HEK293 (cell line): ENCODE results near the gene ZFPM1.

ENCODE experiments used
- CTCF ChIA-PET: fragments of 350-600 bp; formaldehyde crosslinking; extraction: SDS; loops from one replicate; lab custom pipeline; 2021; ENCODE audit warnings: antibody characterized with exemption; lab: Yijun Ruan, JAX
- POLR2A ChIA-PET: fragments of 300-600 bp; formaldehyde crosslinking; extraction: SDS; loops from one replicate; lab custom pipeline; 2020; ENCODE audit warnings: antibody characterized with exemption, inconsistent platforms; lab: Yijun Ruan, JAX
- H3K27ac ChIP-seq: fragments of 200-500 bp; sonication (Bioruptor generic); 2 replicates; pipeline ENCODE4 v1.5.1; 2014; ENCODE audit warnings: low read depth, low read length, control low read depth, inconsistent platforms; ENCODE audit errors: extremely low read depth
- H3K36me3 ChIP-seq, 2 experiments: fragments of 200-500 bp in 1 of 2; sonication (Bioruptor generic) in 1 of 2; 1 replicate in 1 of 2; 2 replicates in 1 of 2; pipeline ENCODE4 v1.5.1; 2014 to 2017; ENCODE audit warnings: inconsistent platforms in 2 of 2, low read length in 2 of 2; ENCODE audit not compliant: control insufficient read depth in 2 of 2, insufficient read depth in 1 of 2
- H3K4me1 ChIP-seq: fragments of 200-500 bp; sonication (Bioruptor generic); 2 replicates; pipeline ENCODE4 v1.5.1; 2014; ENCODE audit warnings: mild to moderate bottlenecking, low read length, inconsistent platforms; ENCODE audit not compliant: control insufficient read depth, insufficient read depth
- H3K4me3 ChIP-seq: 2 replicates; pipeline ENCODE4 v1.5.1; 2011; ENCODE audit warnings: low read depth, mild to moderate bottlenecking, control low read depth, low read length, moderate library complexity
- H3K9me3 ChIP-seq: fragments of 200-500 bp; sonication (Bioruptor generic); 2 replicates; pipeline ENCODE4 v1.5.1; 2014; ENCODE audit warnings: low read depth, low read length, inconsistent platforms; ENCODE audit not compliant: control insufficient read depth, insufficient read depth
- BCL11B ChIP-seq: fragments of 450-650 bp; formaldehyde crosslinking; IDR thresholded peaks from 2 replicates; pipeline ENCODE4 v1.5.1; 2016; ENCODE audit warnings: low read depth, missing biosample characterization, missing genetic modification characterization
- FEZF1 ChIP-seq: fragments of 450-650 bp; formaldehyde crosslinking; IDR thresholded peaks from 2 replicates; pipeline ENCODE4 v1.5.1; 2016; ENCODE audit warnings: missing biosample characterization, missing genetic modification characterization
- HOXA7 ChIP-seq: sonication (generic); formaldehyde crosslinking; IDR thresholded peaks from 2 replicates; pipeline ENCODE4 v1.8.1; 2022; ENCODE audit warnings: missing genetic modification reagents, borderline replicate concordance
- KLF1 ChIP-seq: fragments of 450-650 bp; formaldehyde crosslinking; IDR thresholded peaks from 2 replicates; pipeline ENCODE4 v1.5.1; 2016; ENCODE audit warnings: missing biosample characterization, missing genetic modification characterization
- KLF8 ChIP-seq: fragments of 450-650 bp; formaldehyde crosslinking; IDR thresholded peaks from 2 replicates; pipeline ENCODE4 v1.5.1; 2016; ENCODE audit warnings: missing biosample characterization, missing genetic modification characterization
- TCF7L2 ChIP-seq: IDR thresholded peaks from 2 replicates; pipeline ENCODE4 v1.6.1; 2011; ENCODE audit warnings: low read depth, mild to moderate bottlenecking, inconsistent platforms, low read length, moderate library complexity, borderline replicate concordance
- ZIC2 ChIP-seq: fragments of 450-650 bp; formaldehyde crosslinking; IDR thresholded peaks from 2 replicates; pipeline ENCODE4 v1.5.1; 2016; ENCODE audit warnings: missing biosample characterization, missing genetic modification characterization
- ZNF155 ChIP-seq: fragments of 450-650 bp; formaldehyde crosslinking; IDR thresholded peaks from 2 replicates; pipeline ENCODE4 v1.5.1; 2016; ENCODE audit warnings: missing biosample characterization, missing genetic modification characterization
- ZNF16 ChIP-seq: fragments of 450-650 bp; formaldehyde crosslinking; IDR thresholded peaks from 2 replicates; pipeline ENCODE4 v1.5.1; 2016; ENCODE audit warnings: low read depth, missing biosample characterization, missing genetic modification characterization
- ZNF2 ChIP-seq: fragments of 450-650 bp; formaldehyde crosslinking; IDR thresholded peaks from 2 replicates; pipeline ENCODE4 v1.5.1; 2016; ENCODE audit warnings: missing biosample characterization, missing genetic modification characterization
- ZNF544 ChIP-seq: fragments of 450-650 bp; formaldehyde crosslinking; IDR thresholded peaks from 2 replicates; pipeline ENCODE4 v1.5.0; 2017; ENCODE audit warnings: missing biosample characterization, missing genetic modification characterization
- ZNF558 ChIP-seq: fragments of 450-650 bp; formaldehyde crosslinking; IDR thresholded peaks from 2 replicates; pipeline ENCODE4 v1.5.1; 2016; ENCODE audit warnings: missing biosample characterization, missing genetic modification characterization
- ZNF658 ChIP-seq: fragments of 450-650 bp; formaldehyde crosslinking; IDR thresholded peaks from 2 replicates; pipeline ENCODE4; 2016; ENCODE audit warnings: missing biosample characterization, missing genetic modification characterization
- ZNF843 ChIP-seq: fragments of 450-650 bp; formaldehyde crosslinking; IDR thresholded peaks from 2 replicates; pipeline ENCODE4 v1.5.1; 2016; ENCODE audit warnings: missing biosample characterization, missing genetic modification characterization
- TF ChIP-seq, protein P1 (sequence below): fragments of 450-650 bp; formaldehyde crosslinking; IDR thresholded peaks from 2 replicates; pipeline ENCODE4; 2016; ENCODE audit warnings: missing biosample characterization, missing genetic modification characterization
- TF ChIP-seq, protein P2 (sequence below): fragments of 450-650 bp; formaldehyde crosslinking; IDR thresholded peaks from 2 replicates; pipeline ENCODE4 v1.5.1; 2016; ENCODE audit warnings: missing biosample characterization, missing genetic modification characterization
- TF ChIP-seq, protein P3 (sequence below): fragments of 450-650 bp; formaldehyde crosslinking; IDR thresholded peaks from 2 replicates; pipeline ENCODE4 v1.5.1; 2016; ENCODE audit warnings: missing biosample characterization, missing genetic modification characterization
- TF ChIP-seq, protein P4 (sequence below): fragments of 450-650 bp; IDR thresholded peaks from 2 replicates; pipeline ENCODE4 v1.5.1; 2018; ENCODE audit warnings: missing biosample characterization, missing genetic modification characterization

The ZFPM1 gene

DNA sequence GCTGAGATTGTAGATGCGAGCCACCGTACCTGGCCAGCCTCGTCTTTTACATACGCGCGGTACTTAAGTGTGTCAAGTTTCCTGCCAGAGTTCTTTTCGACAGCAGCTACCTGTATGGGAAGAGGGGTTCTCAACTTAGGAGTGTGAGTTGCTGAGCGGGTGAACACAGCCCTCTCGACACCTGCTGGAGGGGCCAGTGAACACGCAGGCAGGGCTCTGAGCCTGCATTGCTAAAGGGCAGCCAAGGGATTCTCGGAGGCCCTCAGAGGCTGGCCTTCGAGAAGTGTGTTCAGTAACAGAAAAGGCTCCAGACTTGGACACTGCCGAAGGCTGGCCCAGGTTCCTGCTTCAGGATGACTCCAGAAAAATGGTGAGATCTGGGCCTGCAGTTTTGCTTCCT is 123.2 kb downstream of the ZFPM1 start:
- ChIA-PET POLR2A (no interaction called here), CTCF (no interaction called here)
- Histone ChIP-seq H3K36me3 (peaks cover 15 to 91% of the 10 kb centered on the region in 2 experiments; a peak in 2 of 3 replicates), H3K4me3 (no peak overlapping the region), H3K9me3 (no peaks in the 10 kb centered on the region), H3K27ac (no peak overlapping the region), H3K4me1 (peaks cover 2% of the 10 kb centered on the region; the same call in 1 of the 2 replicates)
- no peak for TF ChIP-seq FEZF1 (tag by site-specific recombination)
- TF ChIP-seq ZNF2 (tag by site-specific recombination): no peak
- TF ChIP-seq, protein P1, sequence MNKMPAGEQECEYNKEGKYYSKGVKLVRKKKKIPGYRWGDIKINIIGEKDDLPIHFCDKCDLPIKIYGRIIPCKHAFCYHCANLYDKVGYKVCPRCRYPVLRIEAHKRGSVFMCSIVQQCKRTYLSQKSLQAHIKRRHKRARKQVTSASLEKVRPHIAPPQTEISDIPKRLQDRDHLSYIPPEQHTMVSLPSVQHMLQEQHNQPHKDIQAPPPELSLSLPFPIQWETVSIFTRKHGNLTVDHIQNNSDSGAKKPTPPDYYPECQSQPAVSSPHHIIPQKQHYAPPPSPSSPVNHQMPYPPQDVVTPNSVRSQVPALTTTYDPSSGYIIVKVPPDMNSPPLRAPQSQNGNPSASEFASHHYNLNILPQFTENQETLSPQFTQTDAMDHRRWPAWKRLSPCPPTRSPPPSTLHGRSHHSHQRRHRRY (tag by site-specific recombination): no peak
- TF ChIP-seq, protein P2, sequence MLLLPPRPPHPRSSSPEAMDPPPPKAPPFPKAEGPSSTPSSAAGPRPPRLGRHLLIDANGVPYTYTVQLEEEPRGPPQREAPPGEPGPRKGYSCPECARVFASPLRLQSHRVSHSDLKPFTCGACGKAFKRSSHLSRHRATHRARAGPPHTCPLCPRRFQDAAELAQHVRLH: no peak
- no peak for TF ChIP-seq ZNF155 (tag by site-specific recombination)
- TF ChIP-seq ZIC2 (tag by site-specific recombination): no peak
- TF ChIP-seq ZNF16 (tag by site-specific recombination): no peak
- TF ChIP-seq TCF7L2: no peak
- no peak for TF ChIP-seq KLF8 (tag by site-specific recombination)
- TF ChIP-seq HOXA7 (CRISPR knock-in tag): no peak
- TF ChIP-seq ZNF558: no peak
- no peak for TF ChIP-seq ZNF544 (tag by site-specific recombination)
- TF ChIP-seq, protein P3, sequence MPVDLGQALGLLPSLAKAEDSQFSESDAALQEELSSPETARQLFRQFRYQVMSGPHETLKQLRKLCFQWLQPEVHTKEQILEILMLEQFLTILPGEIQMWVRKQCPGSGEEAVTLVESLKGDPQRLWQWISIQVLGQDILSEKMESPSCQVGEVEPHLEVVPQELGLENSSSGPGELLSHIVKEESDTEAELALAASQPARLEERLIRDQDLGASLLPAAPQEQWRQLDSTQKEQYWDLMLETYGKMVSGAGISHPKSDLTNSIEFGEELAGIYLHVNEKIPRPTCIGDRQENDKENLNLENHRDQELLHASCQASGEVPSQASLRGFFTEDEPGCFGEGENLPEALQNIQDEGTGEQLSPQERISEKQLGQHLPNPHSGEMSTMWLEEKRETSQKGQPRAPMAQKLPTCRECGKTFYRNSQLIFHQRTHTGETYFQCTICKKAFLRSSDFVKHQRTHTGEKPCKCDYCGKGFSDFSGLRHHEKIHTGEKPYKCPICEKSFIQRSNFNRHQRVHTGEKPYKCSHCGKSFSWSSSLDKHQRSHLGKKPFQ: no peak
- TF ChIP-seq ZNF843: no peak
- no peak for TF ChIP-seq KLF1 (tag by site-specific recombination)
- TF ChIP-seq ZNF658: no peak

DNA sequence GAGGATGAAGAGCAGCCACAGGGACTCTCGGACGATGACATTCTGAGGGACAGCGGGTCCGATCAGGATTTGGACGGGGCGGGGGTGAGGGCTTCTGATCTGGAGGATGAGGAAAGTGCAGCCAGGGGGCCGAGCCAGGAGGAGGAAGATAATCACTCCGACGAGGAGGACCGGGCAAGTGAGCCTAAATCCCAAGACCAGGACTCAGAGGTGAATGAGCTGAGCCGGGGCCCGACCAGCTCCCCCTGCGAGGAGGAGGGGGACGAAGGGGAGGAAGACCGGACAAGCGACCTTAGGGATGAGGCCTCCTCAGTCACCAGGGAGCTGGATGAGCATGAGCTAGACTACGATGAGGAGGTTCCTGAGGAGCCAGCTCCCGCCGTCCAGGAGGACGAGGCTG is 124.1 kb downstream of the ZFPM1 start:
- H3K27ac ChIP-seq: no peak overlapping the region
- H3K9me3 ChIP-seq: no peaks in the 10 kb centered on the region
- TF ChIP-seq, protein P4, sequence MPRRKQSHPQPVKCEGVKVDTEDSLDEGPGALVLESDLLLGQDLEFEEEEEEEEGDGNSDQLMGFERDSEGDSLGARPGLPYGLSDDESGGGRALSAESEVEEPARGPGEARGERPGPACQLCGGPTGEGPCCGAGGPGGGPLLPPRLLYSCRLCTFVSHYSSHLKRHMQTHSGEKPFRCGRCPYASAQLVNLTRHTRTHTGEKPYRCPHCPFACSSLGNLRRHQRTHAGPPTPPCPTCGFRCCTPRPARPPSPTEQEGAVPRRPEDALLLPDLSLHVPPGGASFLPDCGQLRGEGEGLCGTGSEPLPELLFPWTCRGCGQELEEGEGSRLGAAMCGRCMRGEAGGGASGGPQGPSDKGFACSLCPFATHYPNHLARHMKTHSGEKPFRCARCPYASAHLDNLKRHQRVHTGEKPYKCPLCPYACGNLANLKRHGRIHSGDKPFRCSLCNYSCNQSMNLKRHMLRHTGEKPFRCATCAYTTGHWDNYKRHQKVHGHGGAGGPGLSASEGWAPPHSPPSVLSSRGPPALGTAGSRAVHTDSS: peak; percentile 47
- no peak for TF ChIP-seq BCL11B
- TF ChIP-seq, all 188 proteins: peak for 1
- Histone ChIP-seq H3K4me3 (no peak overlapping the region), H3K36me3 (peaks cover 15 to 90% of the 10 kb centered on the region in 2 experiments; a peak in 2 of 3 replicates), H3K4me1 (no peaks in the 10 kb centered on the region)
- CTCF ChIA-PET: interaction anchor here (0.6 to 0.7 kb wide), 2 partner anchors 130 to 140 kb away, joined by 3 to 5 read pairs; no protein-coding TSS in a partner anchor
- POLR2A ChIA-PET: no interaction called here
